ENCODE data around the gene SMIM45.
A peak's percentile ranks its signal among the peaks of the same experiment; 100 is the strongest.

SMIM45 gene

DNA sequence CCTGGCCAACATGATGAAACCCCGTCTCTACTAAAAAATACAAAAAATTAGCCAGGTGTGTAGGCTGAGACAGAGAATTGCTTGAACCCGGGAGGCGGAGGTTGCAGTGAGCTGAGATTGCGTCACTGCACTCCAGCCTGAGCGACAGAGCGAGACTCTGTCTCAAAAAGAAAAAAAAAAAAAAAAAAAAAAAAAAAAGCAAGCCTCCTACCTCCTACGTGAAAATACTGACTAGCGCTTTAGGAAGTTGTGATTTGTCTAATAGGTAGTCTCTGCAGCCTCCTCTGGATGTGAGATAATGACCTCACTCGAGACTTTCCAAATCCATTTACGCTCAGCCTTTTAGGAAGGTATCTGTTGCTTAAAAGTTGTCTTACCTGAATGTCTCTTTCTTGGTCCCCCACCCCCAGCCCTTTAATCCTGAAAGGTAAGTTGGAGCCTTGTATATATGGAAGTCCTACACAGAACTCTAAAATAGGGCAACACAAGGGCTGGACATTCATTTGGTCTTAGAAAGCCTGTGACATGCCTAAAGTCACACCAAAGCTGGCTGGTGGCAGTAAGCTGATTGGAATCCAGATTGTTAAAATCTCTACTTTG lies 22.8 kb downstream of the SMIM45 start:
- DNase-seq, result no peak

DNA sequence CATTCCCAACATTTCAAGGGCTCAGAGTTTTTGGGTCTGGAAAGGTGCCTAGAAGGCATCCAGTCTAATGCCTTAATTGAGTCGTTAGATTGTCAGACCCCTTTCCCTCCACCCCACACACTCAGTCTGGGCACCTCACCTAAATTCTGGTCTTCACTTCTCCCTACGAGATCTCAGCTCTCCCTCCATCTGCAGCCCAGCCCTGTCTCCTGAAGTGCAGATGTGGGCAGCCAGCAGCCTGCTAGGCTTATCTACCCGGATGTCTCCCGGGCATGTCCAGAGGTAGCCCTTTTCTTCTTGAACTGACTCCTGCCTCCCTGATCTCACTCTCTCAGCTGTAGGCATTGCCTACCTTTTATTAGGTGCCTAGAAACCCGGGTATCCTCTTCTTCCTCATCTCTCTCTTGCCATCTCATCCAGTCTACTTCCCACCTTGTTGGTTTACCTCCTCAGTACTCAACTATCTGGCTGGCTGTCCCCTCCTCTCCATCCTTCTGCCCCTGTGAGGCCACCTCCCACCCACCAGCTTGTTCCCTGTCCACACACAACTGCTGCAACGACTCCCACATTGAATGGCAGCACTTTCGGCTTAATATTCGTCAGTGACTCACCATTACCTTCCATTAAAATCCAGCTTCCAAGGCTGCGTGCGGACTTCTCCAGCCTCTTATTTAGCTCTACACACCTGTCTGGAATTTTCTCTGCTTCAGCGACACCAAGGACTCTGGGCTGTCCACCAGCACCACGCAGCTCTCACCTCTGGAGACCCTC lies 23.5 kb downstream of the SMIM45 start:
- no peak for DNase-seq

DNA sequence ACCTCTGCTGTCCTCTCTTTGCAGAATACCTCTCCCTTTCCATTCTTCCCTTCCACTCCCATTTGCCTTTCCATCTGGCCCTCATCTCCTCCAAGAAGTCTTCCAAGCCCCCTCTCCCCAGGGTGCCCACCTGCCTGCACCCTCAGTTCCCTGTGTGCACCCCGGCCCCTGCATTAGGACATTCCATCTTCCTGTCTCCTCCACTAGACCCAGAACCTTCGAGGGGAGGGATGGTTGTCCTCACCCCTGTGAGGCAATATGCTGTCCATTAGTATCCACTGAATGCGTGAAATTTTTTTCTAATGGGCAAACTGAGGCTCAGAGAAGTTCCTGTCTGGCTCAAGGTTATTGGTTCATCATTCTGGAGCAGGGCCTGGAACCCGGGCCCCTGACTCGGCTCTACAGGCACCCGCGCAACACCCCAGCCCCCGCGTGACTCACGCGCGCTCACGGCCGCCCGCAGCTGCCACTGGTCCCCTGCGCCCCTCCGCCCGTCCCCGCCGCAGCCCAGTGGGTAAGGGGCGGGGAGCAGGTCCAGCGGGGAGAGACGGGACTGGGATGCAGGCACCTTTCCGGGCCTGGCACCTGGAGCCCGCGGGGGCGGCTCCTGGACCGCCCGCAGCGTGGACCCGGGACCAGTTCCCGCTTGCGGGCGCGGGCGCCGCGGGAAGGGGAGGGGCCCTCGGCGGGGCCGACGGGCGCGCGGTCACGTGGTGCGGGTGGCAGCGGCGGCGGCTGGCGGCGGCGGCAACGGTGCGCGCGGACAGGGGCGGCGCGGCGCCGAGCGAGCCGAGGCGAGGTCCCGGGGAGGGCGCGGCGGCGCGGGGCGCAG lies 24.3 kb downstream of the SMIM45 start:
- DNase-seq, result peak in 2 of 4 experiments; percentile 20 to 29

DNA sequence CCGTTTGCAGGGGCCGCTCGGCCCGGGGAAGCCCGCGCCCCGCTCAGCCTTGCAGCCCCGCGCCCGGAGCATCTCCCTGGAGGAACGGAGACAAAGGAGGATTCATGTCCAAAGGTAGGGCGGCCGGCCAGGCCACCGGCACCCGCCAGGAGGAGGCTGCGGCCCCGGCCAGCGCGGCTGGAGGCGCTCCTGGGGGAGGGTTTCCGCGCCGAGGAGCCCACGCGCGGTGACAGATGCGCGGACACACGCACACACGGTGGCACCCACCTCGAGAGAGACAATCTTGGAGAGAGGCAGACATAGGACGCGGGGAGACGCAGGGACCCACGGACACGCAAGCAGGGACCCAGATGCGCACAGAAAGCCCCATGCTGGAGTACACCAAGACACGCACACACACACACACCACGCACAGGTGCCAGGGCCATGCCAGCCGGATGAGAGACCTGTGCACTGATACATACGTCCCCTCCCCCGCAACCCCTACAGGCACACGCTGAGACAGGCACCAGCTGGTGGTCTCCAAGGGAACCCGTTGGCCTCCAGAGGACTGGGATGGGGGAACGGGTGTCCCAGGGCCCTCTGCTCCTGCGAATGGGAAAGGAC lies 25.1 kb downstream of the SMIM45 start:
- no peak for DNase-seq

DNA sequence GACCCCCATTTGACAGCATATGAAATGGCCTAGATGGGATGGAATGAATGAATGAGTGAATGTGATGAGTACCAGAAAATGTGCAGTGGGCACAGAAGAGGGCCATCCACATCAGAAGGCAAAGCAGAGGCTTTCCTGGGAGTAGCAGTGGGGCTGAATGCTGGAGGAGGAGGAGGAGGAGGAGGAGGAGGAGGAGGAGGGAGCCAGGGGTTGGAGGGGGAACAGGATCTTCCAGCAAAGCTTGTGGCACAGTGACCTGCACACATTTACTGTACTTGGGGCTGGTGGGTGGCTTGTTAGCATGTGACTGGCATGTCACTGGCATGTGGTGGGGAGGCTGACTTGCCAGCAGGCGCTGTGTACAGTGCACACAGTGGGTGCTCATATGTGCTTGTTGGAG lies 26.8 kb downstream of the SMIM45 start:
- no peak for DNase-seq

DNA sequence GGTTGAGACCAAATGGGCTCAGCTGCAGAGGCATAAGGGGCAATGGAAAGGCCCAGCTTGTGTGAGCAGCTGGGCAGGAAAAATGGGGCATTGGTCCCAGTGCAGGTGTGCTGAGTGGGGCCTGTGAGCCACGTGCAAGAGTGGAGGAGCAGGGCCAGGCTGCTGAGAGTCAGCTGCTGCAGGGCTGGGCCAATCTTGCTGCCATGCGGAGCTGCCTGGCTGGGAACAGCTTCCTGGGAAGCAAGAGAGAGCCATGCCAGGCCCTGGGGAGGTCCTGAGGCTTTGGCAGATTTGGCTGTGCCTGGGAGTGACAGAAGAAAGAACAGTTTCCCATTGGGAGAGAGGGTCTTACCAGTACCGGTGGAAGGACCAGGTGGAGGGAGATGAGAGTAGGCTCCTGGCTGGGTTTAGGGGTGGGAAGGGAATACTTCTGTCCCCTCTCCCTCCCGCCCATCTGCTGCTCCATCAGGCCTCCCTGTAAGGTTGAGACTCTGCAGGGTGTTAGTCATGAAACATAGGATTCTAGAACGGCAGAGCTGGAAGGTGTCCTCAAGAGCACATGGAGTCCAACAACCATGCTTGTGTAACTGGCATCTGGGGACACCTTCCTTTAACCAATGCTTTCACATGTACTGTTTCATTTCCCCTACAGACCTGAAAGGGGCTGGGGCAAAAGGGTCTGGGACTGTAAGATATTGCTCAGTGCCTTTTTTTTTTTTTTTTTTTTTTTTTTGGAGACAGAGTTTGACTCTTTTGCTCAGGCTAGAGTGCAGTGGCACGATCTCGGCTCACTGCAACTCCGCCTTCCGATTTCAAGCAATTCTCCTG lies 27.7 kb downstream of the SMIM45 start:
- no peak for DNase-seq

DNA sequence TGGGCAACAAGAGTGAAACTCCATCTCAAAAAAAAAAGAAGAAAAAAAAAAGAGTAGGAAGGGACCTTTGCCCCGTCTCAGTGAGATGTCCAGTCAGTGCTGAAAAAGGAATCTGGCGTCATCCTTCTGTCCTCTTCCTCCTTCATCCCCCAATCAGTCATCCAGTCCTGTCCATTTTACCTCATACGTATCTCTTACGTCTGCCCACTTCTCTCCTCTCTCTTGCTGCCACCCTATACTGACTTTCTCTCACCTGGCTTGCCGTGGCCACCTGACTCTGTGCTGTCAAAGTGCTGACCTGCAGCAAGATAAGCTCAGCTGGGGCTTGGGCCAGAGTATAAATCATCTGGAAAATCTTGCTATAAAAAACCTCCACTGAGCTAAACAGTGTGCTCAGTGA lies 30.9 kb downstream of the SMIM45 start:
- no peak for DNase-seq

DNA sequence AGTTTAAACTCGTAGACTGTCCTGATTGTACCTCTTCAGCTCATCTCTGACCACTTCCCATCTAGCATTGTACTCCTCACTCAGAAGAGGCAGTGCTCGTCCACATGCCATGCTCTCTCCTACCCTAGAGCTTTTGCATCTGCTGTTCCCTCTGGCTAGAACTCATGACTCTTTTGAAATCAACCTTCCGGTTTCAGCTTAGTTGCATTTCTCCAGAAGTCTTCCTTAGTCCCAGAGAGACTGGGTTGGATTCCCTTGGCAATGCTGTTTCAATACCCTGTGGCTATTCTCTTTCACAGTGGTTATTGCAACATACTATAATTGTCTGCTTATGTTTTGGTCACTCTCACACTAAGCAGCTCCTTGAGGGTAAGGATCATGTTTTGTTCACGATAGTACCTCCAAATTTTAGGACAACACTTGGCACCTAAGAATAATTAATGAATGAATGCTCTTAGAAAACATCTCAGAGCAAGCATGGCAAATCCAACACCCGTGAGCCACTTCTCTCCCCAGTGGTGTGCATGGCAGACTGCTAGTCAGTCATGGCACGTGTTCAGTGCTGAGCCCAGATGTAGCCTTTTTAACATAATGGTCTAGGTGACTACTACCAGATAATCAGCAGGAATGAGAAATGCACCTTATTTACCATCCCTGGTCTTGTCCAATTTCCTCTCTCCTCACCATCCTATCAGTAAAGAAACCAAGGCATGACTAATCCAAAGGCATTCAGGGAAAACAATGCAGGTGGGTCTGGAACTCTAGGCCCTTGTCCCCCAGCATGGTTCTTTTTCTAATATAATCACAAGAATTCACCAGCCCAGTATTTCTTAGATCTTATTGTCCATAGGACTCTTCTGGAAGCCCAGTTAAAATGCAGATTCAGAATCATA lies 31.8 kb downstream of the SMIM45 start:
- no peak for DNase-seq

DNA sequence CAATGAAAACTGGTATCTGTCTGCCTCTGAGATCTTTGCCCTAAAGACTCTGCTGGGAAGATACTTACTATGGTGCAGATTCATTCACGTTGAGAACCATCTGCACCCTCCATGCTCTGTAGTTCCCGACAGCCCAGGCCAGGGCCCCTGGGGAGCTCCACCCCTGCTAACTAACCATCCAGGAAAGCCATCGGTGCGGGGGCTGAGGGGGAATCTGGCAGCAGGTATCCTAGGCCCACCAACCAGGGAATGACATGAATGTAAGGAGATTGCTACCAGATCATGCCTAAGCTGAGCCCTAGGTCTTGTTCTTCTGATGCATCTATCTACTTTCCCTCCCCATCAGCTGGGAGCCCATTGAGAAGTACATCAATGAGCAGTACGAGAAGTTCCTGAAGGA lies 35.3 kb downstream of the SMIM45 start:
- DNase-seq, result no peak

DNA sequence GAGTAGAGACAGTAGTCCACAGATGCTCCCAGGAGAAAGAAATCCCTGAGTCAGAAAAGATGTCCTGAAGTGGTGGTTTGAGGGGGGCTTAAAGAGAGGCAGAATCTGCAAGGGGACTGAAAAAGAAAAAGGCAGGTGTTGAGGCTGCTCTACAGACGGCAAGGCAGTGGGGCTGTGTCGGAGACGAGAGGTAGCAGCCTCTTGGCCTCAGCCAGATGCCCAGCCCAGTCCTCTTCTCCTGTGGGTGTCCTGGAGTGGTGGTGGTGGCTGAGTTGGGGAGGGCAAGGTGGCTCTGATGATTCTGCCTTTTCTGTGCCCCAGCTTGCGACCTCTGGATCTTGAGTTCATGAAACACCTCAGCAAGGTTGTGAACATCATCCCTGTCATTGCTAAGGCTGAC lies 37.3 kb downstream of the SMIM45 start:
- DNase-seq, result no peak

DNA sequence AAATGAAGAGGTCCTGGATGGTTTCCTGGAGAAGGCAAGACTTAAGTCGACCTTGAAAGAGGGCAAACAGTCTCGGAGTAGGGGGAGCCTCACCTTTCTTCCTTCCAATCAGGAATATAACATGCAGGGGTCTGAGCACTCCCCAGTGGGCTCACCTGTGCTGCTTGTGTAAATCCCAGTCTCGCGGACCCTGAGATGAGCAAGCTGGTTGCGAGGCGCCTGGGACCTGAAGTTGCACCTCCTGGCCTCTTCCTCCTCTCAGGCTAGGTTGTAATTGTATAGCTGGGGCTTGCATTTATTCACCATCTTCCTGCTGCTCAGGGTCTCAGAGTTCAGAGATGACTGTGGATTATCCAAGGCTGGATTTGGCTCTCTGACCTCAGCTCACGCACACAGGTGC lies 39.2 kb downstream of the SMIM45 start:
- no peak for DNase-seq

DNA sequence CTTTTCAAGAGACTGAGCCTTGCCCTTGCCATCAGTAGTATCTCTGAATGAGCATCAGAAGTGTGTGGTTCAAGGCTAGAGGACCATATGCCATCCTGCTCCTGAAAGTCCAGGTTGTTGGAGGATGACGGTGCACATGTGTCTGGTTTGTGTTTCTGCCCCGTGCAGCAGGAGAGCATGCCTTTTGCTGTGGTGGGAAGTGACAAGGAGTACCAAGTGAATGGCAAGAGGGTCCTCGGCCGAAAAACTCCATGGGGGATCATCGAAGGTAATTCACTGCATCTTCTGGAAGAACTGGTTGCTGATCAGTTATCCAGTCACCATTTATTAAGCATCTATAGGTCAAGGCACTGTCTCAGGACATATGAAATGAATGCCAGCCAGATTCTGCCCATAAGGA lies 40.5 kb downstream of the SMIM45 start:
- DNase-seq, result no peak

DNA sequence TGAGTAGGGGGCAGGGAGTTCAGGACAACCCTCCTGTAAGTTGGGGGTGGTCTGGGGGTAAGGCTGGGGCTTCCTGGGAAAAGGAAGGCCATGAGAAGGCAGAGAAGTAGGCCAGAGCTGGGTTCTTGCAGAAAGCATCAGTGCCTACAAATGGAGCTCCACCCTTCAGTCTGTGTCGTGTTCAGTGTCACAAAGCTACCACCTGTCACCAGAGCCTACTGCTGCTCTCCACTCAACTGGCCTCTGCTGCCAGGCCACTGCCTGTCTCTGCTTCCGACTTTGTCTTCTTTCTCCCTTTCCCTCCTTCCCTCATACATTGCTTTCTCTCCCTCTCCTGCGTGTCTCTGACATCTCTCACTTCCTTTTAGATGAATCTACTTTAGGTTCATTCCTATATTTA lies 43.3 kb downstream of the SMIM45 start:
- DNase-seq, result no peak

DNA sequence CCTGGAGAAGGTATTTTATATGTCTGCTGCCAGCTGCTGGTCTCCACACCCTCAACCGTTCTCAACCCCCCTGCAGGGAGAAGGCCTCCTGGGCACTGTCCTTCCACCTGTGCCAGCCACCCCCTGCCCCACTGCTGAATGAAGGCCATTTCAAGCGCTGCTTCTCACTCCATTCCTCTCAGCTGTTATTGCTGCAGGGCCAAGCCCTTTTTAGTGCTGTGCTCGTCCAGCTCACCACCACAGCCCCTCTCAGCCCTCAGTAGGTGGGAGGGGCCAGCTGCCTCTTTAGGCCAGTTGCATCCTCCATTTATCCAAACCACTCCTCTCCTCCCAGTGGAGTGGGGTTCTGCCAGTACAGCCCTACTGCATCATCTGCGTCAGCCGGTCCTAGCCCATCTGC lies 44.9 kb downstream of the SMIM45 start:
- no peak for DNase-seq

DNA sequence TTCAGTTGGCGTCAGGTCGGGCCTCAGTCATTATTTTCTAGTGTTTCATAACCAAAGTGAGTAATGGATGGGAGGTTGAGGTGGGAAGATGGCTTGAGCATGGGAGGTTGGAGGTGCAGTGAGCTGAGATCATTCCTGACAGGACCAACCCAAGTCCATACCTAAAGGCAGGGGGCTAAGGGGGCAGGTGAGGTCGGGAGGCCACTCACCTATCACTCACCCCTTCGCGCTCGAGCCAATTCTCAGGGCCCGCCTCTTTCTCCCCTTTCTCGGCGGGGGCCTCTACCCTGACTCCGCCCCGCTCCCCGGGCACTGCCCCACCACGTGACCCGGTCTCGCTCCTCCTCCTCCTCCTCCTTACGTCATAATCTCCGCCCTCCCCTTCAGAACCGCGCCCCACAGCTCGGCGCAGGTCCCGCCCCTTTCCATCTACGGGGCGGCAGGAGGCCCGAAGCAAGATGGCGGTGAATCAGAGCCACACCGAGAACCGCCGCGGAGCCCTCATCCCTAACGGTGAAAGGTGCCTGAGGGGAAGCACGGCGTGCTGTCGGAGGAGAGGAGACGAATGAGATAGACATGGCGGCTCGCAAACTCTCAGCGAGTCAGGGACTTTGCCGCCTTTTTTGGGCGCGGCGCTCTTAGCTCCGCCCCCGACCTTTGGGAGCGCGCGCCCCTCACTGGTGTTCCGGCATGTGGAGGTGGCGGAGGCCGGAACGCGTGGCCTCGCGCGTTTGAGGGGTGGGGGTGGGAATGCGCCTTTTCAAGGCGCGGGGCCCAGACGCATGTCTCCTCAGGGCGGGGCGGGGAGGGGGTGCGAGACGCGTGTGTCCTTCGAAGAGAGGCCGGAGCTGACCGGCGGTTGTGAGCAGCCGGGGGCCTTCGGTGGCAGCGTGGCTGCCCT lies 46.7 kb downstream of the SMIM45 start, which contains the start of gene WBP2NL:
Gene WBP2NL (plus strand): TSS at position 428 of the 901 bp plus-strand sequence. CDS start 31 bp downstream, at position 459.
- peak; percentile 64 to 82 (median 80) for DNase-seq

DNA sequence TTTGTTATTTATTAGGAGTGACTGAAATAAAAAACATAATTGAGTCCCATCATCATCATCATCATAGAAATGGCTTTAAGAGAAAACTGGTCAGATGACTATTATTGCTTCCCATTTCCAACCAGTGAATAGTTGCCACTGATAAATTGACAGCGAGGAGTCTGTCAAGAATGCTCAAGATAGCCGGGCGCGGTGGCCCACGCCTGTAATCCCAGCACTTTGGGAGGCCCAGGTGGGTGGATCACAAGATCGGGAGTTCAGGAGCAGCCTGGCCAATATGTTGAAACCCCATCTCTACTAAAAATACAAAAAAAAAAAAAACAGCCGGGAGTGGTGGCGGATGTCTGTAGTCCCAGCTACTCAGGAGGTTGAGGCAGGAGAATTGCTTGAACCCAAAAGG lies 48.5 kb downstream of the SMIM45 start:
- DNase-seq, result no peak

DNA sequence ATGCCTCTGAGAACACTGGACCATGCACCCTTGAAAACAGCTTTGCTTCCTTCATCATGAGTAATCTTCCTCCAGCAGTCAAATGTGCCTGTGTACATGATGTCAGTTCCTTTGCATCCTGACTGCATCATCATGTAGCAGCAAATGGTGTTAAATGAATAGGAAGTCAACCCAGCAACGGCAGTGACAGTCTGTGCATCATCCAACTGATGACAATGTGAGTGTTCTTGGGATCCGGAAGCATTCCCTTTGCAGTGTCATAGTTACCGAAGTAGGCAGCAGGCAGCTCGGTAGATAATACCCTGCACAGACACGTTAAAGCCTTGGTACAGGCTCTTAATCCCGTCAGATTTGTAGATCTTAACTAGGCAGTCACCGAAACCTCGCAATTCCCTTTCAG lies 49.2 kb downstream of the SMIM45 start:
- no peak for DNase-seq

DNA sequence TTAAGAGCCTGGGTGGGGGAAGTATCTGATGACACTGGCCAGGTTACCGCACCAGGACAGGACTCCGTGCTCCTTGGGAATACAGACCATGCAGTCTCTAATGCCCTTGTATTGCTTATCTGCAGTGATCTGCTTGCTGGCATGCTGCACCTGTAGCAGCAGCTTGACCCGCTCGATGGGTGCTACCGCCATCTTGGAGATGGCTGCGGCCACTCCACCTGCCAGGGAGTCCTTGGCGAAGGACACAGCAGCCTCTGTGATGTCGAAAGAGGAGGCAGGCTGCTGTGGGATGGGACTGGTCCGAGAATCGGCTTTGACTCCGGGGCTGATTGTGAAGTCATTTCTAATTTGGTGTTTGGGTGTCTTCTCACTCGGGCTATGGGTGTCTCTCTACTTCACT lies 49.8 kb downstream of the SMIM45 start:
- no peak for DNase-seq

DNA sequence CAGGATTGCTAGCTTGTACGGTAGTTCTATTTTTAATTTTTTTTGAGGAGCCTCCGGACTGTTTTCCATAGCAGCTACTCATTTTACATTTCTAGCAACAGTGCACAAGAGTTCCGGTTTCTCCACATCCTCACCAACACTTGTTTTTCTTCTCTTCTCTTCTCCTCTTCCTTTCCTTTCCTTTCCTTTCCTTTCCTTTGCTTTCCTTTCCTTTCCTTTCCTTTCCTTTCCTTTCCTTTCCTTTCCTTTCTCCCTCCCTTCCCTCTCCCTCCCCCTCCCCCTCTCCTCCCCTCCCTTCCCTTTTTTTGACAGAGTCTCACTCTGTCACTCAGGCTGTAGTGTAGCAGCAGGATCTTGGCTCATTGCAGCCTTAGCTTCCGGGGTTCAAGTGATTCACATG lies 56.0 kb downstream of the SMIM45 start:
- no peak for DNase-seq

All from activated CD4-positive, CD25-positive, alpha-beta regulatory T cell (primary cell).